ENCODE data around the gene MID2. TPM values are rescaled to one million over a fixed set of nuclear protein-coding genes. Genes with fewer than 3 reads are reported as not detected.
"Not testable (repeated sequence)": the region's sequence is repeated elsewhere in the genome, so short reads cannot be mapped to it uniquely, and the experiment has no call there.

MID2 gene
- total RNA-seq, 1 experiment from 2014 or later, result 9.4 TPM

- Histone ChIP-seq H3K4me3 (ENCODE audit: insufficient read depth, low read depth, low read length) (no peak overlapping the region), H3K27me3 (ENCODE audit: control insufficient read depth, insufficient read depth, low read length) (peaks cover 36% of the 10 kb centered on the region), H3K36me3 (replicated peaks; ENCODE audit: control insufficient read depth, insufficient read depth, low read length) (no peaks in the 10 kb centered on the region)
- DNase-seq, result no peak
These were observed 2.2 kb downstream of the MID2 start for GRCh38 chrX:107827852-107828251.

- Histone ChIP-seq H3K4me3 (ENCODE audit: insufficient read depth, low read depth, low read length) (no peak overlapping the region), H3K27me3 (ENCODE audit: control insufficient read depth, insufficient read depth, low read length) (peaks cover 31% of the 10 kb centered on the region), H3K36me3 (replicated peaks; ENCODE audit: control insufficient read depth, insufficient read depth, low read length) (no peaks in the 10 kb centered on the region)
- no peak for DNase-seq
These were observed 4.2 kb downstream of the MID2 start for GRCh38 chrX:107829878-107830277.

DNA sequence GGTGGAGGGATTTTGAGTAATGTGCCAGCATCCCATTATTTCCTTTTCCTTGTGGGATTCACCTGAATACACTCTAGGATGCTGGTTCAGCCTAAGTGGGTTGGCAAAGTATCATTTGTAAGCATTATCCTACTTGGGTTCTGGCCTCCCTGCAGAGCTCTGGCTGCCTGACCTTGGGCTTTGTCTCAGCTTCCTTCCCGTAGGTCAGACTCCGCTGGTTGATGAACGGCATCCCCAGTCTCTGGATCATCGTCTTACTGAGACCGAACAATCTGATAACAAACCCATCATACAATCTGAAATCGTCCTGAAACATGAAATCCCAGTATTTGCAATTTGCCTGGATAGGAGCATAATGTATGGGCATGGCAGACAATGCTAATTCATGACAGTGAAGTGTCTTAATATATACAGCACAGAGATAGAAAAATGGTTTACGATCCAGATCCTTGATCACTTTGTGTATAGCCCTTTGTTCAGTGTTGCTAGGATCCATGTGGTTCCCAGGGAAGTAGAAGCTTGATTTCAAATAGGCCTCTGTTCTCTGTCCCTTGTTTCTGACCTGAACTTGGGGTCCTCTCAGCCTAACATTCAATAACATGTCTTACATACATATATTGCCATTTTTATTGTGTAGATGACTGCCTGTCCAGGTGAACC, 5.5 kb downstream of the MID2 start:
- H3K36me3 ChIP-seq (replicated peaks; ENCODE audit: control insufficient read depth, insufficient read depth, low read length), result no peaks in the 10 kb centered on the region
- peaks cover 20% of the 10 kb centered on the region for H3K27me3 ChIP-seq (ENCODE audit: control insufficient read depth, insufficient read depth, low read length)
- H3K4me3 ChIP-seq (ENCODE audit: insufficient read depth, low read depth, low read length), result no peak overlapping the region
- DNase-seq, result no peak

DNA sequence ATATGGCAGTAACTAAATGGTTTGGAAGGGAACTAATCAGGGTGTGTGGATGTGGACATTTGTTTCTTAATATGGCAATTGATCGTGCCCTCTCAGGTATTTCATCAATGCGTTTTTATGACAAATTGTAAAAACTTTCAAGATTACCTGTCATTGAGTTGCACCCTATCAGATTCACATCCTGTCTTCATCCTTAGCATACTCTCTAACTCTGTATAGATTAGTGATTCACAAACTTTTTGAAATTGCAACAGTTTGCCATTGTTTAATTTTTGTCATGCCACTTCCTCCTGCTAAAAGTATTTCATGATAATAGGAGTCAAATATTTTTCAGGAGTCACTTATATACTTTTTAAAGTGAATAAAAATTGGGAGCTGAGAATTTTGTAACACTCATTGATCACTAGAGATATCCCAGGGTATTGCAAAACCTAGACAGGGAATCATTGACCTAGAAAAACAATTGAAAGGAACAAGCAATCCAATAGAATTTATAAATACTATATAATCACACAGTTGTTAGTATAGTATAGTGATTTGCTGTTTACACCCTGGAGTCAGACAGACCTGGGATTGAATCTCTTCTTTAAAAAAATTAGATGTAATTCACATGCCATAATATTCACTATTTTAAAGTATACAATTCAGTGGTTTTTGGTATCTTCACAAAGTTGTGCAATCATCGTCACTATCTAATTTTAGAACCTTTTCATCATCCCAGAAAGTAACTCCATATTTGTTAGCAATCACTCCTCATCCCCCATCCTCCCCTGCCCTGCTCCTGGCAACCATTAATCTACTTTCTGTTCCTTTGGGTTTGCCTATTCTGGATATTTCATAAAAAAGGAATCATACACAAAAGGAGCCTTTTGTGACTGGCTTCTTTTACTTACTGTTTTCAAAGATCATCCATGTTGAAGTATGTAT, 8.9 kb downstream of the MID2 start:
- no peaks in the 10 kb centered on the region for H3K27me3 ChIP-seq (ENCODE audit: control insufficient read depth, insufficient read depth, low read length)
- no peaks in the 10 kb centered on the region for H3K36me3 ChIP-seq (replicated peaks; ENCODE audit: control insufficient read depth, insufficient read depth, low read length)
- no peak for DNase-seq
- H3K4me3 ChIP-seq (ENCODE audit: insufficient read depth, low read depth, low read length), result no peak overlapping the region

DNA sequence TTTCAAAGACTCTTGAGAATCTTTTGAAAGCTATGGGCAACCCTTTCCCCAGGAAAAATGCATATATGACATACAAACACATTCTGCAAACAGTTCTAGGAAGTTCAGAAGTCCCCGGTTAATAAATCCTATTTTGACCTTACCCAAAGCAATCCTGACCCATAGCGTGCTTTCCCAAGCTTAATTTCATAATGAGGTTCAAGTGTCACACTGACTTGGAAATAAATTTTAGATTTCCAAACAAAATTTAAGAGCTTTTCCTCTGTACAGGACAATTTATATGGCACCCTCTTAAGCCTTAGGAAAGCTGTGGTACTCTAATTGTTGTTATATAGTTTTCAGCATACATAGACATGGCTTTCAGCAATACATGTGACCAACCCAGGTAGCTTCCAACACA, 11.3 kb downstream of the MID2 start:
- no peak for DNase-seq
- no peaks in the 10 kb centered on the region for H3K36me3 ChIP-seq (replicated peaks; ENCODE audit: control insufficient read depth, insufficient read depth, low read length)
- H3K27me3 ChIP-seq (ENCODE audit: control insufficient read depth, insufficient read depth, low read length), result no peaks in the 10 kb centered on the region
- no peak overlapping the region for H3K4me3 ChIP-seq (ENCODE audit: insufficient read depth, low read depth, low read length)

- no peaks in the 10 kb centered on the region for H3K27me3 ChIP-seq (ENCODE audit: control insufficient read depth, insufficient read depth, low read length)
- no peak for DNase-seq
- no peaks in the 10 kb centered on the region for H3K36me3 ChIP-seq (replicated peaks; ENCODE audit: control insufficient read depth, insufficient read depth, low read length)
- H3K4me3 ChIP-seq (ENCODE audit: insufficient read depth, low read depth, low read length), result no peak overlapping the region
These were observed 15.3 kb downstream of the MID2 start for GRCh38 chrX:107840971-107841370.

DNA sequence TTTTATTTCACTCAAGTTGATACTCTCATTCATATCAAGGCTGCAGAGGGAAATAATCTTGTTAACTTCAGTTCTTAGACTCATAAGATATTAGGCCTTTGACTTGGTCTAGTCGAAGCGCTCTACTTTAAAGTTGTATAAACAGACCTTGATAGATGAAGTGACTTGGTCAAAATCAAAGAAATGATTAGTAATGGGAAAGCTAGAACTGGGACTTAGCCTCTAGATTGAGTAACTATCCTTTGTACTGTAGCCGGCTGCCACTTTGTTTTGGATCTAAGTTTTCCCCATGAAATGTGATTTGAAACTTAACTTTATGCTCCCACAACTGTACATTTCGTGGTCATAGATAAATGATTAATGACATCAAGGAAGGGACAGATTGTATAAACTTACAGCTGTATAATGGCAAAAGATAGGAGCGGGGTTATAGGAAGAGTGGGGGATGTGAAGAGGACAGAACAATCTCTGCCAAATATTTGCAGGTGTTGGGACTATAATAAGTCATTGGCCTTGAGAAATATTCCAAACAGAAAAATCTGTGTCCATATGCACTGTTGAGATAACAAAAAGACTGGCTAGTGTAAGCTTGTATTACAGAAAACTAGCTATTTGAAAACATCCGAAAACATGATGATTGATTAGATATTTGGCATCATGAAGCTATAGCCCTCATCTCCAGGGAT, 17.2 kb downstream of the MID2 start:
- DNase-seq, result no peak
- Histone ChIP-seq H3K36me3 (replicated peaks; ENCODE audit: control insufficient read depth, insufficient read depth, low read length) (no peaks in the 10 kb centered on the region), H3K27me3 (ENCODE audit: control insufficient read depth, insufficient read depth, low read length) (no peaks in the 10 kb centered on the region), H3K4me3 (ENCODE audit: insufficient read depth, low read depth, low read length) (no peak overlapping the region)

DNA sequence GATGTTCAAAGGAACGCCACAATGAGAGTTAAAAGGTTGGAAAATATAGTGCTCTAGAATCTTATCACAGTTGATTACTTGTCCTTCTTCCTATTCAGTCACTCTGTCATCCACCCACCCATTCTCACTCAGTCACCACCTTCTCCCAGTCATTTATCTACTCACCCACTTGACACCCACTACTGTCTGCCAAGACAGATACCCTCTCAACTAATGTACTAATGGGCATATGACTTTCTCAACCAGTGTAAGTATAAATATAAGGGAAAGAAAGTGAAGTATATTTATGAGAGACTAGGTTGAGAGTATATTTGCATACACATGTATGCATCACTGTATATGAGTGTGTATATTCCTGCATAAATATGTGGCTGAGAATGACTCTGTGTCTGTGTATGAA, 20.0 kb downstream of the MID2 start:
- no peaks in the 10 kb centered on the region for H3K36me3 ChIP-seq (replicated peaks; ENCODE audit: control insufficient read depth, insufficient read depth, low read length)
- no peak overlapping the region for H3K4me3 ChIP-seq (ENCODE audit: insufficient read depth, low read depth, low read length)

DNA sequence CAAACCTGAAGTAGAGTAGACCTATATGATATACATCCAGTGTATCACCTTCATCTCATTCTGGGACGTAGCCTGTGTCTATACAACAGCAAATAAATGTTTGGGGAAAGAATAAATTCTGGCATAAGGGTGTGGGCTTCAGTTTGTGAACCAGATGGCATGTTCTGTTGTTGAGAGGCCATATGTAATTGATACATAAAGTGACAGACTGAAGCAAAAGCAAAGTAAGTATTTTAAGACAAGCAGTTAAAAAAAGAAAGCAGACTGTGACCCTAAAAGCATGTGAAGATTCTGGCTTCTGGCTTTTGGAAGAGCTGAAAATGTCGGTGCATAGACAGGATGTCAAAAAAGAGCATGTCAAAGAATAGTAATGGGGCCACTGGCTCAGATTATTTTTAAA, 22.9 kb downstream of the MID2 start:
- Histone ChIP-seq H3K36me3 (replicated peaks; ENCODE audit: control insufficient read depth, insufficient read depth, low read length) (no peaks in the 10 kb centered on the region), H3K4me3 (ENCODE audit: insufficient read depth, low read depth, low read length) (no peak overlapping the region), H3K27me3 (ENCODE audit: control insufficient read depth, insufficient read depth, low read length) (no peaks in the 10 kb centered on the region)
- no peak for DNase-seq

More for the DNA sequence above, 20.0 kb downstream of the MID2 start:
- no peaks in the 10 kb centered on the region for H3K27me3 ChIP-seq (ENCODE audit: control insufficient read depth, insufficient read depth, low read length)
- DNase-seq, result no peak

- no peaks in the 10 kb centered on the region for H3K36me3 ChIP-seq (replicated peaks; ENCODE audit: control insufficient read depth, insufficient read depth, low read length)
- no peak overlapping the region for H3K4me3 ChIP-seq (ENCODE audit: insufficient read depth, low read depth, low read length)
- DNase-seq, result peak; percentile 40
- no peaks in the 10 kb centered on the region for H3K27me3 ChIP-seq (ENCODE audit: control insufficient read depth, insufficient read depth, low read length)
These were observed 24.2 kb downstream of the MID2 start for GRCh38 chrX:107849747-107850421.

DNA sequence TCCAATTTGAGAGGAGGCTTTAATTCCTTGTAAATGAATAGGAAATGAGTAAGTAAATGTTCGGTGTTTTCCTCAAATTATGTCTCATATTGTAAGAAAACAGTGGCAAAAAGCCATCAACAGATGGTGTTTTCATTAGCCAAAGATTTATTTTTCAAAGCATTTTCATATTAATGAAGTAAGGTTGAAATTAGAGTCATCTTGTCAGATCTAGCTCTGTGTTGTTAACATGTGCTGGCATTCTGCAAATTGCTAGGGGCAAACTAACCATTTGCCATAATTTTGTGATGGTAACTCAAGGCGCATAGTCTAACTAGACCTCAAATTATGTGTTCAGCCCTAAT, 24.7 kb downstream of the MID2 start:
- no peak for DNase-seq
- Histone ChIP-seq H3K4me3 (ENCODE audit: insufficient read depth, low read depth, low read length) (no peak overlapping the region), H3K36me3 (replicated peaks; ENCODE audit: control insufficient read depth, insufficient read depth, low read length) (no peaks in the 10 kb centered on the region), H3K27me3 (ENCODE audit: control insufficient read depth, insufficient read depth, low read length) (no peaks in the 10 kb centered on the region)

DNA sequence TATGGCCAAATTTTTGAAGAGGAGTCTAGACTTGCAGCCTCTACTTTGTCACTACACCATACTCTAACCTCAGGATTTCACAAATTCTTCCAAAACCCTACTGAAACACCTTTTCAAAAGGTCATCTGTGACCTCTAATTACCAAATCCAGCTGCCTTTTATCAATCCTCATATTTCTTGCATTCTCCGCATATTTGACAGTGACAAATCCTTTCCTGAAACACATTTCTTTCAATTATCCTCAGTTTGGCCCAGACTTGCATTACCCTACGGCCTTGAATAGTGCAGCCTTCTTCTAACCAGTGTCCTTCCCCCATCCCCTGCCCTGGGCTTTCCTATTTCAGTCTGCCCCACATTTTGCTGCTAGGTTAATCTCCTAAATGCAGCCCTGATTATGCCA, 25.5 kb downstream of the MID2 start:
- no peak overlapping the region for H3K4me3 ChIP-seq (ENCODE audit: insufficient read depth, low read depth, low read length)
- DNase-seq, result no peak
- no peaks in the 10 kb centered on the region for H3K36me3 ChIP-seq (replicated peaks; ENCODE audit: control insufficient read depth, insufficient read depth, low read length)
- H3K27me3 ChIP-seq (ENCODE audit: control insufficient read depth, insufficient read depth, low read length), result no peaks in the 10 kb centered on the region

GRCh38 chrX:107851665-107852064, 26.0 kb downstream of the MID2 start:
- not testable (repeated sequence) for H3K27me3 ChIP-seq (ENCODE audit: control insufficient read depth, insufficient read depth, low read length); H3K36me3 ChIP-seq (replicated peaks; ENCODE audit: control insufficient read depth, insufficient read depth, low read length); DNase-seq; H3K4me3 ChIP-seq (ENCODE audit: insufficient read depth, low read depth, low read length)

GRCh38 chrX:107856289-107856688, 30.6 kb downstream of the MID2 start:
- no peak overlapping the region for H3K4me3 ChIP-seq (ENCODE audit: insufficient read depth, low read depth, low read length)
- no peak for DNase-seq
- H3K36me3 ChIP-seq (replicated peaks; ENCODE audit: control insufficient read depth, insufficient read depth, low read length), result no peaks in the 10 kb centered on the region
- H3K27me3 ChIP-seq (ENCODE audit: control insufficient read depth, insufficient read depth, low read length), result no peaks in the 10 kb centered on the region

Measured in H7 (cell line).